Mononuclear cell (primary cell): ENCODE results near the gene RBM28. TPM values are rescaled to one million over a fixed set of nuclear protein-coding genes. Genes with fewer than 3 reads are reported as not detected.

Experiments used
- H3K27me3 ChIP-seq: 2 replicates; pipeline ENCODE4 v1.6.0; 2011; ENCODE audit warnings: low read length, control low read depth; ENCODE audit not compliant: insufficient read depth
- H3K4me1 ChIP-seq: 2 replicates; pipeline ENCODE4 v1.5.1; 2011; ENCODE audit warnings: mild to moderate bottlenecking, low read length, control low read depth; ENCODE audit not compliant: insufficient read depth
- H3K4me3 ChIP-seq: 2 replicates; pipeline ENCODE4 v1.5.1; 2011; ENCODE audit warnings: mild to moderate bottlenecking, low read length, moderate library complexity
- H3K9me3 ChIP-seq: 2 replicates; pipeline ENCODE4 v1.5.1; 2011; ENCODE audit warnings: low read depth, mild to moderate bottlenecking, control low read depth, low read length
- total RNA-seq: library from RNA; depleted of rRNA; stranded (reverse); fragments of >200 nt; gene quantifications from one replicate; pipeline ENCODE4 v1.2.3, GENCODE V29; 2012

The RBM28 gene
- 5.4 TPM for total RNA-seq

GRCh38 chr7:128343554-128344430 is at the start of gene RBM28:
Gene RBM28 (minus strand): TSS chr7:128343908. CDS start chr7:128343793, 115 bp downstream.
- Histone ChIP-seq H3K4me1 (peaks cover 29% of the 10 kb centered on the region), H3K4me3 (peak within 1 kb of the TSS; percentile 77), H3K27me3 (no peaks in the 10 kb centered on the region), H3K9me3 (no peaks in the 10 kb centered on the region)

GRCh38 chr7:128392446-128393327 is 49.0 kb upstream of the RBM28 start:
- Histone ChIP-seq H3K4me3 (no peak overlapping the region), H3K27me3 (no peaks in the 10 kb centered on the region)

DNA sequence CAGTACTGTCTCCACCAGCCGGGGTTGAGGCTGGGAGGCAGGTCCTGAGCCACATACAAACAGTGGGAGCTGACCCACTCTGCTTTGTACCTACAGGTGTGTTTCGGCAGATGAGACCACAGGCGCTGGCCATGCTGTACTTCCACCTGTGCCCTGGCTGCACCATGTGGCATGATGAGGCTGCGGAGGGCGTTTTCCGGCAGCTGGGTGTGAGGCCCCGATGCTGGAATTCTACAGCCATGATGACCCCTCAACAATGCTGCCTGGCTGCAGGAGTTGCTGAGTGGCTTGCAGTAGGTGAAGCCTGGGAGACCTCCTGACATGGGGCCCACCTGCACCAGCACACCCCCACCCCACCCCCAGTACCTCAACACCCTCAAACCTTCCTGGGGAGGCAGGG is 48.1 kb upstream of the RBM28 start:
- Histone ChIP-seq H3K9me3 (no peaks in the 10 kb centered on the region), H3K4me3 (no peak overlapping the region), H3K27me3 (no peaks in the 10 kb centered on the region), H3K4me1 (peaks cover 11% of the 10 kb centered on the region)

More at GRCh38 chr7:128392446-128393327, 49.0 kb upstream of the RBM28 start:
- H3K4me1 ChIP-seq = peaks cover 11% of the 10 kb centered on the region
- no peaks in the 10 kb centered on the region for H3K9me3 ChIP-seq

DNA sequence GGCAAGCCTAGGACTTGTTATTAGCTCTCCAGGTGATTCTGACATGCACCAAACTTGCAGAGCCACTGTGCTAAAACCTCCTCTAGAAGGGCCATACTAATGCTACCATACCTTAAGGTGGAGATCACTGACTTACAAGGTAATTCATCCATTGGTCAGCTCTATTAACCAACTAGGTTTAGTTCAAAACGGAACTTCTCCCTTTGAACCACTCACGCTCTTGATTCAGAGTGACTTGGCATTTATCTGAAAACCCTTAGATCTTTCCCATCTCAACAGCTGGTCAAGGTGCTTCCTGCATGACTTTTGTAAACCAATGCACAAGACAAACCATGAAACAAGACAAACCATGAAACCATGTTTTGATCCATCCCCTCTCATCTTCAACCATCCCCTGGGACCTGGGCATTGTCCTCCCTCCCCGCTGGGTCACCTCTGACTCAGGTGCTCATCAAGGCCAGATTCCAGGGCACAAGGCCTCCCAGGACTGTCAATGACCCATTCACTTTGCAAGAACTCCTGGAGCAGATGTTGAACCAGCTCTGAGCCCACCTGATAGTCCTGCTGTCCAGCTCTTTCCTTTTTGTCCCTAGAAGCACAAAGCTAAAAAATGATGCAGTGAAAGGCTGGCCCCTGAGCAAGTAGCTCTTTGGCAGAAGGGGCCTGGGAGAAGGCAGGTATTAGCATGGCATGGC is 47.3 kb upstream of the RBM28 start:
- Histone ChIP-seq H3K4me3 (no peak overlapping the region), H3K27me3 (no peaks in the 10 kb centered on the region), H3K4me1 (peaks cover 11% of the 10 kb centered on the region), H3K9me3 (no peaks in the 10 kb centered on the region)

GRCh38 chr7:128389618-128390329 is 46.1 kb upstream of the RBM28 start:
- peaks cover 11% of the 10 kb centered on the region for H3K4me1 ChIP-seq
- H3K9me3 ChIP-seq = no peaks in the 10 kb centered on the region
- no peak overlapping the region for H3K4me3 ChIP-seq
- no peaks in the 10 kb centered on the region for H3K27me3 ChIP-seq

DNA sequence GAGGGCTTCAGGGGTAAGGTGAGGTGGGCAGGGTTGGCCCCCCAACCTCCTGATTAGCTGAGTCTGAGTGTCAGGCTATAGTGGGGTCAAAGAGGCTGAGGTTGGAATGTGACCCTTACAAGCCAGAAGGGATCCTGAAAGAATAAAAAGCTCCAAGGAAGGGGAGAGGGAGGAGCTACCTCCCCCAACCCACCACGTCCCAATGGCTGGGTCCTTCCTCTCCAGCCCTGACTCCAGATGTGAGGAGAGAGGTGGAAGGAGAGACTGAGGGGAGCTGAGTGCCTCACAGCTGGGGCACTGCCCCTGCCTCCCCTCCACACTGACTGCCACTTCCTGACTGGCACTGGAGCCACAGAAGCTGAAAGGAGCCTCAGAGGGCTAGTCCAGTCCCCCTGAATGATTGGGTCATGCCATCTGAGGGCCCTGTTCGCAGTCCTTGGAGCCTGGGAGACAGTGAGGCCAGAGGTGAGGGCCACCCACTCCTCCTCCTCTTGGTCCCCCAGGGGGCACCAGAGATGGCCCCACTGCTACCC is 45.4 kb upstream of the RBM28 start:
- peaks cover 11% of the 10 kb centered on the region for H3K4me1 ChIP-seq
- no peaks in the 10 kb centered on the region for H3K27me3 ChIP-seq
- H3K9me3 ChIP-seq = no peaks in the 10 kb centered on the region
- H3K4me3 ChIP-seq = no peak overlapping the region

- H3K4me1 ChIP-seq = peaks cover 11% of the 10 kb centered on the region
- H3K4me3 ChIP-seq = no peak overlapping the region
- H3K9me3 ChIP-seq = no peaks in the 10 kb centered on the region
- H3K27me3 ChIP-seq = no peaks in the 10 kb centered on the region
Observed at GRCh38 chr7:128388145-128388485, 44.4 kb upstream of the RBM28 start.

GRCh38 chr7:128387216-128388144 is 43.8 kb upstream of the RBM28 start:
- H3K9me3 ChIP-seq = no peaks in the 10 kb centered on the region
- no peak overlapping the region for H3K4me3 ChIP-seq
- H3K27me3 ChIP-seq = no peaks in the 10 kb centered on the region
- peaks cover 11% of the 10 kb centered on the region for H3K4me1 ChIP-seq

GRCh38 chr7:128385988-128386925 is 42.5 kb upstream of the RBM28 start:
- Histone ChIP-seq H3K27me3 (no peaks in the 10 kb centered on the region), H3K4me1 (peaks cover 13% of the 10 kb centered on the region), H3K9me3 (no peaks in the 10 kb centered on the region), H3K4me3 (no peak overlapping the region)

GRCh38 chr7:128384726-128385125 is 41.0 kb upstream of the RBM28 start:
- H3K4me3 ChIP-seq = no peak overlapping the region
- H3K27me3 ChIP-seq = no peaks in the 10 kb centered on the region
- H3K4me1 ChIP-seq = peaks cover 18% of the 10 kb centered on the region
- no peaks in the 10 kb centered on the region for H3K9me3 ChIP-seq

DNA sequence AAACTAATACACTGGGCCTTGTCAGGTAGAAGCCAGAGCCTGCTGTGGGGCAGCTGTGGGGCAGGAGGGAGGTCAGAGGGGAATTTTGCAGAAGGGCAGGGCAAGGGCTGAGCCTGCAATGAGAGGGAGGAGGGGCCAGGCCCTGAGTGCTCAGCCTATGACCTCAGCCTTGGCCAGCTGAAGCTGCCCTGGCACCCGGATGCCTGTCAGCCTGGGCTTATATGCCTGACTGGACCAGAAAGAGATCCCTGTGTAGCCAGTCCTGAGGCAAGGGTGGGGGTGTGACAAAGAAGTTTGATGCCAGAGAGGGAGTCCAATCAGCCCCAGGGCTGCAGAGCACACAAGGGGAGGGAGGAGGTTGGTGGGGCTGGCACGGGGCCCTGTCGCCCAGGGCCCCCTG is 40.1 kb upstream of the RBM28 start:
- peaks cover 18% of the 10 kb centered on the region for H3K4me1 ChIP-seq
- no peaks in the 10 kb centered on the region for H3K27me3 ChIP-seq
- H3K4me3 ChIP-seq = no peak overlapping the region
- H3K9me3 ChIP-seq = no peaks in the 10 kb centered on the region

DNA sequence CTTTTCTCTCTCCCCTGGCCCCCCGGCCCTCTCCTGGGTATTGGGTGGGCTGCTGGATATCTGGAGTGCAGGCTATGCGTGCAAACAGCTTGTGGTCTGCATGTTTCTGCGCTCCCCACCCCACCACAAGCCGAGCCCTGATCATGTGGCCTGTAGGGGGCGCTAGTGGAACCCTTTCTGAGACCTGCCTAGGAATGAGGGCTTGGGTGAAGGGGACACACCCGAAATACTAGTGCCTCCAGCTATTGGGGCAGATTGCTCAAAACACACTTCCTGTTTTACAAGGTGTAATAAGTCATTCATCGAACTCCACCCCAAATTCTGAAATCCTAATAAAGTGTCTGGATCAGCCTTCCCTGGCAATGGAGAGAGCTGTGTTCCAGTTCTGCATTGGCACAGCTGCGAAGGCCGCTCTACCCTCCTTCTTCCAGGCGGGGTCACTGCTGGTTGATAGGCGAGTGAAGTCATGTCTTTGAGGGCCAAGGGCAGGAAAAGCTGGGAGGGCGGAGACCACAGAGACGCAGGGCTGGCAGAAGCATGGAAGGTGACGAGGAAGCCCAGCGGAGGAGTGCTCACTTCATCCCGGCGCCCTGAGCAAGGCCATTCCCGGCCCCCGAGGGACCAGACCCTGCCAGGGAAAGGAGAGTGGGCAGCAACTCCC is 37.6 kb upstream of the RBM28 start:
- no peak overlapping the region for H3K4me3 ChIP-seq
- no peaks in the 10 kb centered on the region for H3K27me3 ChIP-seq
- H3K4me1 ChIP-seq = peaks cover 11% of the 10 kb centered on the region
- H3K9me3 ChIP-seq = no peaks in the 10 kb centered on the region
